ENCODE results near the gene GMPPB. TPM values are rescaled to one million over a fixed set of nuclear protein-coding genes. Genes with fewer than 3 reads are reported as not detected.

GMPPB gene
- total and polyA plus RNA-seq, 2 of the 8 experiments (the other 6 are each of a cell fraction or from before 2014, with no cell fraction given): 20.9 to 23.9 TPM

GRCh38 chr3:49724586-49724985, 835 bp upstream of the GMPPB start:
- H4K5ac ChIP-seq (ENCODE audit: insufficient read length, low read depth, low read length): no peak overlapping the region
- peaks cover 0 to 15% (median 8%) of the 10 kb centered on the region in 4 experiments; a peak in 6 of 7 replicates for H3K4me1 ChIP-seq (replicated peaks in 1 of 4; ENCODE audit: control insufficient read depth in 3 of 4, insufficient read depth in 4 of 4, low read length in 3 of 4)
- peak in 1 of 2 experiments; percentile 50 for DNase-seq (ENCODE audit: low read depth in 1 of 2, low spot score in 2 of 2)
- peaks cover 5% of the 10 kb centered on the region; the same call in 1 of the 2 replicates for H3K79me1 ChIP-seq (ENCODE audit: low read depth, low read length)
- H3K23me2 ChIP-seq (ENCODE audit: low read depth, low read length): peaks cover 6% of the 10 kb centered on the region; the same call in 1 of the 2 replicates
- peak overlapping the region; percentile 72 to 97 (median 94) for H3K4me3 ChIP-seq (ENCODE audit: extremely low read depth in 1 of 4, insufficient read depth in 2 of 4, low read depth in 3 of 4, low read length in 4 of 4)
- peaks cover 7 to 20% of the 10 kb centered on the region in 2 experiments for H4K20me1 ChIP-seq (replicated peaks in 1 of 2; ENCODE audit: control insufficient read depth in 1 of 2, insufficient read depth in 2 of 2, low read length in 2 of 2)
- no peak overlapping the region; the same call in 1 of the 2 replicates for H2BK5ac ChIP-seq (ENCODE audit: low read depth, low read length)
- H3K79me2 ChIP-seq (ENCODE audit: control insufficient read depth in 1 of 2, insufficient read depth in 2 of 2, low read length in 2 of 2): peaks cover 0 to 8% of the 10 kb centered on the region in 2 experiments; a peak in 1 of 4 replicates
- peaks cover 10 to 20% (median 18%) of the 10 kb centered on the region in 4 experiments for H3K36me3 ChIP-seq (ENCODE audit: control insufficient read depth in 2 of 4, insufficient read depth in 4 of 4, low read length in 3 of 4)
- CTCF ChIA-PET (ENCODE audit: partially characterized antibody): interaction anchor here (0.8 to 1.5 kb wide), 5 partner anchors 20 to 205 kb away, joined by 3 to 14 read pairs (median 3); partner anchors contain the start of genes IP6K1 and MON1A
- no peak overlapping the region for H3K4ac ChIP-seq (replicated peaks; ENCODE audit: insufficient read length, low read depth, low read length)
- H3K56ac ChIP-seq (replicated peaks; ENCODE audit: insufficient read length, low read depth, low read length): no peak overlapping the region
- FAIRE-seq: no peak
- no peak overlapping the region for H2BK120ac ChIP-seq (replicated peaks; ENCODE audit: low read depth, low read length)
- no peak overlapping the region; the same call in 1 of the 2 replicates for H2BK12ac ChIP-seq (ENCODE audit: low read depth, low read length)
- peak overlapping the region; percentile 80; the same call in 1 of the 2 replicates for H3K27ac ChIP-seq (ENCODE audit: low read depth, low read length)
- 42% methylated on average over 6 of the region's 6 CpGs; no CpG with 5 or more reads in 1 of the 2 experiments for WGBS, 2 experiments (ENCODE audit: extremely low coverage in 1 of 2, insufficient coverage in 1 of 2, insufficient read length in 1 of 2, insufficient replicate concordance in 2 of 2, low coverage in 1 of 2, low lambda C conversion rate in 2 of 2, missing lambda C conversion rate in 1 of 2)
- no peak overlapping the region for H2BK20ac ChIP-seq (ENCODE audit: low read length)
- no peak overlapping the region; the same call in 1 of the 2 replicates for H3K18ac ChIP-seq (ENCODE audit: extremely low read depth, low read length)
- peak overlapping the region; percentile 43 to 90 (median 86) for H3K9ac ChIP-seq (replicated peaks in 1 of 4; ENCODE audit: extremely low read depth in 1 of 4, low read depth in 3 of 4, low read length in 3 of 4)
- no peak overlapping the region for H3K14ac ChIP-seq (ENCODE audit: insufficient read length)
- H3K27me3 ChIP-seq (replicated peaks in 1 of 4; ENCODE audit: control insufficient read depth in 3 of 4, extremely low read depth in 1 of 4, insufficient read depth in 3 of 4, low read length in 3 of 4): no peaks in the 10 kb centered on the region
- no peak overlapping the region for H2BK15ac ChIP-seq (ENCODE audit: low read length)
- POLR2A ChIA-PET (ENCODE audit: partially characterized antibody): interaction anchor here (0.7 to 7.3 kb wide), 5 partner anchors 10 to 555 kb away, joined by 3 to 41 read pairs (median 13); partner anchors contain the start of gene IP6K1
- peak overlapping the region; percentile 10 for H4K91ac ChIP-seq (replicated peaks; ENCODE audit: insufficient read length, low read length)
- H3K23ac ChIP-seq (ENCODE audit: insufficient read length): no peak overlapping the region
- peak overlapping the region; percentile 69; the same call in 1 of the 2 replicates for H2AK5ac ChIP-seq (ENCODE audit: low read depth, low read length)
- no peaks in the 10 kb centered on the region for H3K9me3 ChIP-seq (ENCODE audit: insufficient read depth in 2 of 2, low read depth in 1 of 2, low read length in 1 of 2)
- 0 out of 2 replicates have a peak, but pooled peaks have one; percentile 4 for TF ChIP-seq RBBP5 (IDR thresholded peaks at IDR 0.05; ENCODE audit: borderline replicate concordance, low read depth, low read length)
- TF ChIP-seq TCF12 (IDR thresholded peaks at IDR 0.05; ENCODE audit: low read depth, low read length): no peak
- no peak overlapping the region for H2AFZ ChIP-seq (ENCODE audit: low read length)
- peak overlapping the region; percentile 94 for H4K8ac ChIP-seq (ENCODE audit: extremely low read depth, insufficient read depth, low read length)
- H3K4me2 ChIP-seq (ENCODE audit: insufficient read depth in 1 of 2, low read depth in 2 of 2, low read length in 2 of 2): peak overlapping the region; percentile 59 to 82

Data from H1 (cell line).